Hepatocyte (in vitro differentiated cells): ENCODE results near the gene RPS14. TPM values are rescaled to one million over a fixed set of nuclear protein-coding genes. Genes with fewer than 3 reads are reported as not detected.

Experiments used
- DNase-seq: peaks from one replicate; pipeline ENCODE4 v3.0.0-alpha.2; 2016; ENCODE audit warnings: low spot score
- H2AFZ ChIP-seq: fragments of 200-600 bp; sonication (generic); 2 replicates; pipeline ENCODE4 v1.6.0; 2016; ENCODE audit warnings: antibody characterized with exemption, mild to moderate bottlenecking
- H3K27ac ChIP-seq: fragments of 200-600 bp; sonication (generic); 2 replicates; pipeline ENCODE4 v1.5.1; 2016; ENCODE audit warnings: mild to moderate bottlenecking
- H3K27me3 ChIP-seq: fragments of 200-600 bp; sonication (generic); 2 replicates; pipeline ENCODE4 v1.6.1; 2016
- H3K36me3 ChIP-seq: fragments of 200-600 bp; sonication (generic); replicated peaks from 2 replicates; pipeline ENCODE4 v1.5.1; 2016; ENCODE audit warnings: low read depth; ENCODE audit not compliant: insufficient read depth
- H3K4me1 ChIP-seq: fragments of 200-600 bp; sonication (generic); 2 replicates; pipeline ENCODE4 v1.5.1; 2016; ENCODE audit warnings: mild to moderate bottlenecking, moderate library complexity; ENCODE audit not compliant: insufficient read depth
- H3K4me2 ChIP-seq: fragments of 200-600 bp; sonication (generic); 2 replicates; pipeline ENCODE4 v1.6.0; 2016
- H3K4me3 ChIP-seq: fragments of 200-600 bp; sonication (generic); 2 replicates; pipeline ENCODE4 v1.5.1; 2016; ENCODE audit warnings: mild to moderate bottlenecking
- H3K79me2 ChIP-seq: fragments of 200-600 bp; sonication (generic); 2 replicates; pipeline ENCODE4 v1.6.0; 2017; ENCODE audit warnings: mild to moderate bottlenecking
- H3K9me2 ChIP-seq: fragments of 200-600 bp; sonication (generic); replicated peaks from 2 replicates; pipeline ENCODE4 v1.6.0; 2017; ENCODE audit warnings: mild to moderate bottlenecking; ENCODE audit not compliant: insufficient read depth
- H3K9me3 ChIP-seq: fragments of 200-600 bp; sonication (generic); 2 replicates; pipeline ENCODE4 v1.5.1; 2016; ENCODE audit warnings: low read depth, mild to moderate bottlenecking
- H4K20me1 ChIP-seq: fragments of 200-600 bp; sonication (generic); 2 replicates; pipeline ENCODE4 v1.6.0; 2016; ENCODE audit warnings: mild to moderate bottlenecking; ENCODE audit not compliant: insufficient read depth, poor library complexity, severe bottlenecking
- EZH2 ChIP-seq: fragments of 200-600 bp; sonication (generic); IDR thresholded peaks from 2 replicates; pipeline ENCODE4 v1.6.1; 2016; ENCODE audit warnings: antibody characterized with exemption, mild to moderate bottlenecking, borderline replicate concordance
- EZH2phosphoT487 ChIP-seq: fragments of 200-600 bp; sonication (generic); IDR thresholded peaks from one replicate; pipeline ENCODE4 v1.6.1; 2018; ENCODE audit warnings: antibody characterized with exemption, mild to moderate bottlenecking, low read depth, moderate library complexity; ENCODE audit not compliant: unreplicated experiment, severe bottlenecking
- whole genome bisulfite sequencing: methylation state at CpG from one replicate; pipeline ENCODE4 v1.1.6; 2016; ENCODE audit warnings: low lambda C conversion rate; ENCODE audit errors: missing lambda C conversion rate; 5-methylcytosine and 5-hydroxymethylcytosine counted together
- polyA plus RNA-seq: library from polyadenylated mRNA; unstranded; fragments of >200 nt; fragmentation: Nextera tagmentation; extraction: Ambion mirVana; gene quantifications from 2 replicates; pipeline ENCODE4 v1.2.1, GENCODE V29; 2016
- total RNA-seq: library from RNA; depleted of rRNA; stranded (reverse); fragments of >200 nt; gene quantifications from 2 replicates; pipeline ENCODE4 v1.2.3, GENCODE V29; 2014
- TF ChIP-seq, protein P1 (sequence below): fragments of 200-600 bp; sonication (generic); IDR thresholded peaks from 2 replicates; pipeline ENCODE4 v1.5.1; 2016; ENCODE audit warnings: antibody characterized with exemption, mild to moderate bottlenecking; ENCODE audit not compliant: poor library complexity

RPS14 gene
- total and polyA plus RNA-seq, 2 experiments from 2014 or later = 1,067 to 2,319 TPM

DNA sequence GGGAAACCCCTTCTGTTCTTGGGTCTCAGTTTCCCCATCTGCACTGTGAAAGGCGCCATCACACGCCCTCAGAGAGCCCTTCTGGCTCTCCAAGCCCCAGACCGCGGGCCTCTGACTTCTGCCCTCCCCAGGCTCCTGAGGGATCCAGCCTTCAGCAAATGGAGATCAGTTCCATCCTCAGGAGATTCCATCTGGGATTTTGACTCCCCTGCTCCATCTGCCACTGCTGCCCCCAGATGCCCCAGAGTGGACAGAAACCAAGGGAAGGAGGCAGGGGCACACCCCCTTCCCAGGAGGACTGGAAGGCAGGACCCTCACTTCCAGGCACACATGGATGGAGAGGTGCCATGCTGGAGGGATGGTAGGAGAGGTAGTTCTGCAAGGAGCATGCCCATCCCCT lies 18.7 kb upstream of the RPS14 start:
- H3K79me2 ChIP-seq = no peaks in the 10 kb centered on the region
- TF ChIP-seq EZH2 = no peak
- TF ChIP-seq, protein P1, sequence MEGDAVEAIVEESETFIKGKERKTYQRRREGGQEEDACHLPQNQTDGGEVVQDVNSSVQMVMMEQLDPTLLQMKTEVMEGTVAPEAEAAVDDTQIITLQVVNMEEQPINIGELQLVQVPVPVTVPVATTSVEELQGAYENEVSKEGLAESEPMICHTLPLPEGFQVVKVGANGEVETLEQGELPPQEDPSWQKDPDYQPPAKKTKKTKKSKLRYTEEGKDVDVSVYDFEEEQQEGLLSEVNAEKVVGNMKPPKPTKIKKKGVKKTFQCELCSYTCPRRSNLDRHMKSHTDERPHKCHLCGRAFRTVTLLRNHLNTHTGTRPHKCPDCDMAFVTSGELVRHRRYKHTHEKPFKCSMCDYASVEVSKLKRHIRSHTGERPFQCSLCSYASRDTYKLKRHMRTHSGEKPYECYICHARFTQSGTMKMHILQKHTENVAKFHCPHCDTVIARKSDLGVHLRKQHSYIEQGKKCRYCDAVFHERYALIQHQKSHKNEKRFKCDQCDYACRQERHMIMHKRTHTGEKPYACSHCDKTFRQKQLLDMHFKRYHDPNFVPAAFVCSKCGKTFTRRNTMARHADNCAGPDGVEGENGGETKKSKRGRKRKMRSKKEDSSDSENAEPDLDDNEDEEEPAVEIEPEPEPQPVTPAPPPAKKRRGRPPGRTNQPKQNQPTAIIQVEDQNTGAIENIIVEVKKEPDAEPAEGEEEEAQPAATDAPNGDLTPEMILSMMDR = no peak
- TF ChIP-seq EZH2phosphoT487 = no peak
- no peak overlapping the region for H2AFZ ChIP-seq
- peaks cover 5% of the 10 kb centered on the region for H3K4me1 ChIP-seq
- no peaks in the 10 kb centered on the region for H3K36me3 ChIP-seq
- H3K27me3 ChIP-seq = no peaks in the 10 kb centered on the region
- no peak for DNase-seq
- no peak overlapping the region for H3K27ac ChIP-seq
- no peaks in the 10 kb centered on the region for H4K20me1 ChIP-seq
- no peaks in the 10 kb centered on the region for H3K9me2 ChIP-seq
- no peak overlapping the region for H3K4me3 ChIP-seq
- H3K9me3 ChIP-seq = no peaks in the 10 kb centered on the region
- no peak overlapping the region for H3K4me2 ChIP-seq
- 91% methylated on average over 4 of the region's 4 CpGs for WGBS

DNA sequence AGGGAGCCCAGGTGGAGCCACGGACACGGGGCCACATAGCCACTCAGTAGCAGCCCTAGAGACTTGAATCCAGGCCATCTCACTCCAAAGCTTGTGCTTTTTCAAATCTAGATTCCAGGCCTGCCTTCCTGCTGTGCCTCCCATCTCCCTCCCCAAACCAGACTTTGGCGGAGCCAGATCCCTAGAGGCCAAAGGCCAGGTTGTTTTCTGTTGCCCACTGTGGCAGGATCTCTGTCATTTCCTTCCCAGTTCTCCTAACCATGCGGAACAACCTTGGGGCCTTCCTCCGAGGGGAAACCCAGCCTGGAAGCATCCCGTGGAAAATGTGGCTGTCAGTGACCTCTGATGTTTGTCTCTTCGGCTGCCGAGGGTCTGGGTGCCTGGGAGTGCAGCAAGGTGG lies 16.4 kb upstream of the RPS14 start:
- Histone ChIP-seq H2AFZ (no peak overlapping the region), H3K27ac (no peak overlapping the region)

DNA sequence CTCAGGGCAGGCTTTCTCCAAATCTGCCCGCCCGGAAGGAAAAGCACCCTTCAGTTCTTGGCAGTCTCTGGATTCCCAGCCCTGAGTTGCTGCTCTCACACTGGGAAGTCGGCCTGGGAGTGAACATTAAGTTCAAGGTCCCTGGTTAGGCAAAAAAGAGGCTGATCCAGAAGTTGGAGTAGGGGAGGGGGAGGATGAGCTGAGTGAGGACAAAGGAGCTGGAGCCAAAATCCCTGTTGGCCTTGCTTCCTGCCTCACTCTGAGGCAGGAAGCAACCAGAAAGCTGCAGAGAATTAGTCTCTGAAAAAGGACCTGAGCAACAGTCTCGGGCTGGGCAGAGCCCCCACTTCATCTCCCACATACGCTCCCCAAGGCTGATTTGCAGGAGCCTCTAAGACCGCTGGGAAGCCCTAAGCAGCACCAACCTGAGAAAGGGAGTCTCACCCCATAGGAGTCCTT lies 15.0 kb upstream of the RPS14 start:
- Histone ChIP-seq H3K27ac (no peak overlapping the region), H3K4me3 (no peak overlapping the region), H3K4me2 (no peak overlapping the region), H3K9me3 (no peaks in the 10 kb centered on the region), H3K36me3 (no peaks in the 10 kb centered on the region), H4K20me1 (no peaks in the 10 kb centered on the region), H3K9me2 (no peaks in the 10 kb centered on the region), H2AFZ (peak overlapping the region; percentile 15), H3K4me1 (peaks cover 2% of the 10 kb centered on the region), H3K27me3 (no peaks in the 10 kb centered on the region), H3K79me2 (no peaks in the 10 kb centered on the region)
- WGBS = 68% methylated on average over 6 of the region's 6 CpGs
- TF ChIP-seq EZH2 (no peak), EZH2phosphoT487 (no peak)
- TF ChIP-seq, protein P1 = no peak
- DNase-seq = no peak

More for the DNA sequence above, 16.4 kb upstream of the RPS14 start:
- TF ChIP-seq EZH2phosphoT487 (no peak), EZH2 (no peak)
- TF ChIP-seq, protein P1 = no peak
- H3K4me2 ChIP-seq = no peak overlapping the region
- WGBS = 72% methylated on average over 8 of the region's 8 CpGs
- no peaks in the 10 kb centered on the region for H3K27me3 ChIP-seq
- no peaks in the 10 kb centered on the region for H3K79me2 ChIP-seq
- H3K36me3 ChIP-seq = no peaks in the 10 kb centered on the region
- no peaks in the 10 kb centered on the region for H3K9me3 ChIP-seq
- no peak for DNase-seq
- no peaks in the 10 kb centered on the region for H3K9me2 ChIP-seq
- peaks cover 2% of the 10 kb centered on the region for H3K4me1 ChIP-seq
- no peaks in the 10 kb centered on the region for H4K20me1 ChIP-seq
- H3K4me3 ChIP-seq = no peak overlapping the region

DNA sequence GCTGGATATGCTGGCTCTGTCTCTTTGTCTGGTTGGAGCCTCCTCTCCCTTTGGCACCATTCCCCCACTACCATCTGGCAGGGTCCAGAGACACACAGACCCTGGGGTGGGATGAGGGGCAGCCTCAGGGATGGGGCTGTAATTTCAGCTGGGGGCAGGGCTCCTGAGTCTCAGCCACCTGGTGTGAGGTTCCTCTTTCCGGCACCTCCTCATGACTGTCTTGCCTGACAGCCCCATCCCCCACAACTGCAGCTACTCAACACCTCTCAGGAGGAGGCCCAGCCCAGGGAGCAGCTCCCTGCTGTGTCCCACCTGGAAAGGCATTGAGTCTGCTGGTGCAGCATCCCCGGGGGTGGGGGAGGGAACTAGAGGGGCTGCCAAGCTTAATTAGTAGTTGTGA lies 11.7 kb upstream of the RPS14 start:
- no peak overlapping the region for H3K4me2 ChIP-seq
- H4K20me1 ChIP-seq = no peaks in the 10 kb centered on the region
- H3K9me2 ChIP-seq = no peaks in the 10 kb centered on the region
- TF ChIP-seq, protein P1 = no peak
- no peak for TF ChIP-seq EZH2
- H3K79me2 ChIP-seq = no peaks in the 10 kb centered on the region
- WGBS = 48% methylated on average over 2 of the region's 2 CpGs
- H3K4me1 ChIP-seq = peaks cover 2% of the 10 kb centered on the region
- no peaks in the 10 kb centered on the region for H3K9me3 ChIP-seq
- no peak overlapping the region for H3K4me3 ChIP-seq
- no peaks in the 10 kb centered on the region for H3K36me3 ChIP-seq
- no peak overlapping the region for H2AFZ ChIP-seq
- no peaks in the 10 kb centered on the region for H3K27me3 ChIP-seq
- peak; percentile 37 for DNase-seq
- no peak overlapping the region for H3K27ac ChIP-seq
